H9 (cell line): ENCODE measurements around the gene SRA1. TPM values are rescaled to one million over a fixed set of nuclear protein-coding genes. Genes with fewer than 3 reads are reported as not detected.

Source experiments
- DNase-seq: peaks from one replicate; pipeline ENCODE4 v3.0.0-alpha.2; 2017
- H2AFZ ChIP-seq: one replicate; pipeline ENCODE4 v1.6.1; 2013; ENCODE audit warnings: mild to moderate bottlenecking, low read length, control low read depth, moderate library complexity
- H2AK5ac ChIP-seq: 2 replicates; pipeline ENCODE4 v1.6.1; 2013; ENCODE audit warnings: low read length, control low read depth, mixed read lengths; ENCODE audit not compliant: insufficient read length
- H2BK120ac ChIP-seq: one replicate; pipeline ENCODE4 v1.6.1; 2013; ENCODE audit warnings: low read depth, mild to moderate bottlenecking, low read length, control low read depth, inconsistent platforms; ENCODE audit not compliant: poor library complexity, severe bottlenecking
- H2BK12ac ChIP-seq: 2 replicates; pipeline ENCODE4 v1.6.1; 2013; ENCODE audit warnings: low read length, control low read depth, mixed read lengths, low read depth; ENCODE audit not compliant: insufficient read length
- H2BK15ac ChIP-seq: 2 replicates; pipeline ENCODE4 v1.6.1; 2013; ENCODE audit warnings: low read depth, low read length, control low read depth
- H2BK20ac ChIP-seq: one replicate; pipeline ENCODE4 v1.6.1; 2013; ENCODE audit warnings: low read depth, mild to moderate bottlenecking, low read length, control low read depth, inconsistent platforms; ENCODE audit not compliant: poor library complexity, severe bottlenecking
- H2BK5ac ChIP-seq: 2 replicates; pipeline ENCODE4 v1.6.1; 2013; ENCODE audit warnings: low read length, control low read depth, mixed read lengths; ENCODE audit not compliant: insufficient read length
- H3K14ac ChIP-seq: 2 replicates; pipeline ENCODE4 v1.6.1; 2013; ENCODE audit warnings: low read length, control low read depth; ENCODE audit not compliant: insufficient read depth
- H3K18ac ChIP-seq: 2 replicates; pipeline ENCODE4 v1.6.1; 2013; ENCODE audit warnings: low read depth, mild to moderate bottlenecking, mixed read lengths, low read length, control low read depth; ENCODE audit not compliant: insufficient read length
- H3K23ac ChIP-seq: 2 replicates; pipeline ENCODE4 v1.6.1; 2013; ENCODE audit warnings: low read length, control low read depth, mixed read lengths, low read depth; ENCODE audit not compliant: insufficient read length
- H3K23me2 ChIP-seq: 2 replicates; pipeline ENCODE4 v1.6.1; 2013; ENCODE audit warnings: low read depth, mild to moderate bottlenecking, mixed read lengths, low read length, control low read depth; ENCODE audit not compliant: insufficient read length, poor library complexity, severe bottlenecking
- H3K27ac ChIP-seq: 2 replicates; pipeline ENCODE4 v1.5.1; 2013; ENCODE audit warnings: low read length, control low read depth, mixed read lengths, low read depth; ENCODE audit not compliant: insufficient read length
- H3K27me3 ChIP-seq: 2 replicates; pipeline ENCODE4 v1.6.1; 2013; ENCODE audit warnings: low read length, control low read depth, inconsistent platforms; ENCODE audit not compliant: insufficient read depth
- H3K4ac ChIP-seq: 2 replicates; pipeline ENCODE4 v1.6.1; 2013; ENCODE audit warnings: low read depth, mild to moderate bottlenecking, control low read depth, inconsistent platforms, low read length, moderate library complexity
- H3K4me1 ChIP-seq: 2 replicates; pipeline ENCODE4 v1.6.1; 2013; ENCODE audit warnings: low read length, control low read depth, inconsistent platforms; ENCODE audit not compliant: insufficient read depth
- H3K4me2 ChIP-seq: 2 replicates; pipeline ENCODE4 v1.6.1; 2013; ENCODE audit warnings: low read length, control low read depth, mixed read lengths; ENCODE audit not compliant: insufficient read length, insufficient read depth
- H3K56ac ChIP-seq: 2 replicates; pipeline ENCODE4 v1.6.1; 2013; ENCODE audit warnings: low read depth, mild to moderate bottlenecking, mixed read lengths, low read length, control low read depth; ENCODE audit not compliant: insufficient read length
- H3K79me1 ChIP-seq: 2 replicates; pipeline ENCODE4 v1.6.1; 2013; ENCODE audit warnings: low read depth, mild to moderate bottlenecking, moderate library complexity, low read length, control low read depth, inconsistent platforms; ENCODE audit not compliant: insufficient read depth, poor library complexity, severe bottlenecking
- H3K79me2 ChIP-seq: 2 replicates; pipeline ENCODE4 v1.6.1; 2013; ENCODE audit warnings: low read length, control low read depth, inconsistent platforms; ENCODE audit not compliant: insufficient read depth
- H3K9ac ChIP-seq: 2 replicates; pipeline ENCODE4 v1.6.1; 2013; ENCODE audit warnings: low read length, control low read depth, mixed read lengths; ENCODE audit not compliant: insufficient read length; ENCODE audit errors: extremely low read depth
- H3K9me3 ChIP-seq: one replicate; pipeline ENCODE4 v1.6.1; 2013; ENCODE audit warnings: low read depth, low read length, inconsistent platforms; ENCODE audit not compliant: control insufficient read depth
- H3T11ph ChIP-seq: one replicate; pipeline ENCODE4 v1.6.1; 2013; ENCODE audit warnings: mild to moderate bottlenecking, low read length, control low read depth, inconsistent platforms
- H4K20me1 ChIP-seq: one replicate; pipeline ENCODE4 v1.6.1; 2013; ENCODE audit not compliant: control insufficient read depth, insufficient read length, insufficient read depth
- H4K5ac ChIP-seq: 2 replicates; pipeline ENCODE4 v1.6.1; 2013; ENCODE audit warnings: low read depth, mild to moderate bottlenecking, mixed read lengths, low read length, control low read depth; ENCODE audit not compliant: insufficient read length
- H4K8ac ChIP-seq: replicated peaks from 2 replicates; pipeline ENCODE4 v1.6.1; 2013; ENCODE audit warnings: low read length, control low read depth, mixed read lengths, low read depth; ENCODE audit not compliant: insufficient read length
- H4K91ac ChIP-seq: 2 replicates; pipeline ENCODE4 v1.6.1; 2013; ENCODE audit warnings: low read depth, mild to moderate bottlenecking, moderate library complexity, mixed read lengths, low read length, control low read depth; ENCODE audit not compliant: insufficient read length
- H3K27ac Mint-ChIP-seq, 3 experiments: 2 replicates in 2 of 3; 3 replicates in 1 of 3; pipeline ENCODE4 v1.8.0; 2020 to 2021; ENCODE audit warnings: mixed read lengths in 3 of 3, mild to moderate bottlenecking in 1 of 3, moderate library complexity in 1 of 3
- H3K27me3 Mint-ChIP-seq: 2 replicates; pipeline ENCODE4 v1.8.0; 2021; ENCODE audit warnings: low read depth, mild to moderate bottlenecking, moderate library complexity, mixed read lengths
- H3K36me3 Mint-ChIP-seq, 3 experiments: 2 replicates in 2 of 3; 3 replicates in 1 of 3; pipeline ENCODE4 v1.8.0; 2020 to 2021; ENCODE audit warnings: low read depth in 3 of 3, mixed read lengths in 3 of 3; ENCODE audit not compliant: insufficient read depth in 1 of 3
- H3K4me1 Mint-ChIP-seq, 2 experiments: 2 replicates each; pipeline ENCODE4 v1.8.0; 2020; ENCODE audit warnings: mixed read lengths in 2 of 2
- H3K4me3 Mint-ChIP-seq, 2 experiments: 2 replicates in 1 of 2; 3 replicates in 1 of 2; pipeline ENCODE4 v1.8.0; 2020 to 2021; ENCODE audit warnings: mild to moderate bottlenecking in 2 of 2, mixed read lengths in 2 of 2, moderate library complexity in 1 of 2
- H3K9me3 Mint-ChIP-seq, 2 experiments: 2 replicates in 1 of 2; 3 replicates in 1 of 2; pipeline ENCODE4 v1.8.0; 2020; ENCODE audit warnings: mild to moderate bottlenecking in 2 of 2, mixed read lengths in 2 of 2, moderate library complexity in 1 of 2
- WGBS: extraction: QIAGEN DNeasy Blood & Tissue Kit; methylation state at CpG from one replicate; pipeline ENCODE4 v1.1.7; 2013; ENCODE audit warnings: missing lambda C conversion rate, low lambda C conversion rate, mixed read lengths; ENCODE audit not compliant: insufficient read length; ENCODE audit errors: extremely low coverage; 5-methylcytosine and 5-hydroxymethylcytosine counted together
- total RNA-seq: library from RNA; stranded (reverse); gene quantifications from 2 replicates; pipeline ENCODE4 v1.2.1, GENCODE V29; 2021
- TF ChIP-seq, protein P1 (sequence below): fragments of 200-600 bp; sonication (generic); conservative IDR thresholded peaks from 3 replicates; pipeline ENCODE4 v1.8.0; 2021; ENCODE audit warnings: antibody characterized with exemption, mild to moderate bottlenecking

Gene SRA1
- total RNA-seq, 1 experiment from 2014 or later: 49.3 TPM

DNA sequence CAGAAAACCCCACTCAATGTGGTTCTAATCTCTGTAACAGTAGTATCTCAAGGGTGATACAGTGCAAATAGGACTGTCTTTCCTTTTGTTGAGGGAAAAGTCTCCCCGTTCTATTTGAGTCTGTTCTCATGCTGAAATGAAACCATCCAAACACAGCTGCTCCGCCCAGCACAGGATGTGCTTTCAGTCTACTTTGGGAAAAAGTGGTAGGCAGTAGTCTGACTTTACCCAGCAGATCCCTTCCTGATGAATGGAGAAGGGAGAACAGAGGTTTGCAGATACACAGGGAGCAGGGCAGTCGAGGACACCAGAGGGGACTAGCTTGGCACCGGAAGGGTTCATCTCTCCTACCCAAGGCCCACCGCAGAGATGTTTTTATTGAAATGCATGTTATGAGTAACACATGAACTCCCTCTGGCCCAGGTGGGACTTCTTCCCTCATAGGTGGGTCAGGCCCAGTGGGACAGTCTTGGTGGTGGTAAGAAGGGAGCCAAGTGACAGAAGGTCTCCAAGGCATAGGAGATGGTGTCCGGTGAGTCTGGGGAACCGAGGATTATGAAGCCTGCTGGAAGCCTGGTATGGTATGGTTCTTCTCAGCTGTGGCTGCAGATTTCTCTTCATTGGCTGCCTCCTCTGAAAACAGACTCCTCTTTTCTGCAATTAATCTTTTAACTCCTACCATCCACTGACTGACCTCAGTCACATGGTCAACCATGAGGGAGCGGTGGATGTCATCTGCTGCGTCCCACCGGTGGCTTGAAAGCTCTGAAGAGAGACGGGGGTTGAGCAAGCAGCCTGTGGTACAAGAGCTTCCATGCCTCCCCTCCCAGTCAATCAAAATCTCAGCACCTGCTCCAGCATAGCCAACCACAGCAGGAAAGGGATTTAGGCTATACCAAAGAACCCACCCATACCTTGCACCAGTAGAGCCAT, 6.9 kb downstream of the SRA1 start:
- no peaks in the 10 kb centered on the region for H3K79me1 ChIP-seq
- DNase-seq: no peak
- H2AFZ ChIP-seq: no peak overlapping the region
- H3K9me3 ChIP-seq: no peaks in the 10 kb centered on the region
- no peaks in the 10 kb centered on the region; the same call in 1 of the 2 replicates for H3K79me2 ChIP-seq
- no peak overlapping the region for H3K9ac ChIP-seq
- Mint-ChIP-seq H3K4me1 (peaks cover 28 to 31% of the 10 kb centered on the region in 2 experiments), H3K4me3 (no peak overlapping the region), H3K9me3 (no peaks in the 10 kb centered on the region), H3K27me3 (no peaks in the 10 kb centered on the region), H3K36me3 (peaks cover 14 to 65% (median 43%) of the 10 kb centered on the region in 3 experiments; a peak in 6 of 7 replicates), H3K27ac (no peak overlapping the region; a peak in 2 of 7 replicates)
- TF ChIP-seq, protein P1, sequence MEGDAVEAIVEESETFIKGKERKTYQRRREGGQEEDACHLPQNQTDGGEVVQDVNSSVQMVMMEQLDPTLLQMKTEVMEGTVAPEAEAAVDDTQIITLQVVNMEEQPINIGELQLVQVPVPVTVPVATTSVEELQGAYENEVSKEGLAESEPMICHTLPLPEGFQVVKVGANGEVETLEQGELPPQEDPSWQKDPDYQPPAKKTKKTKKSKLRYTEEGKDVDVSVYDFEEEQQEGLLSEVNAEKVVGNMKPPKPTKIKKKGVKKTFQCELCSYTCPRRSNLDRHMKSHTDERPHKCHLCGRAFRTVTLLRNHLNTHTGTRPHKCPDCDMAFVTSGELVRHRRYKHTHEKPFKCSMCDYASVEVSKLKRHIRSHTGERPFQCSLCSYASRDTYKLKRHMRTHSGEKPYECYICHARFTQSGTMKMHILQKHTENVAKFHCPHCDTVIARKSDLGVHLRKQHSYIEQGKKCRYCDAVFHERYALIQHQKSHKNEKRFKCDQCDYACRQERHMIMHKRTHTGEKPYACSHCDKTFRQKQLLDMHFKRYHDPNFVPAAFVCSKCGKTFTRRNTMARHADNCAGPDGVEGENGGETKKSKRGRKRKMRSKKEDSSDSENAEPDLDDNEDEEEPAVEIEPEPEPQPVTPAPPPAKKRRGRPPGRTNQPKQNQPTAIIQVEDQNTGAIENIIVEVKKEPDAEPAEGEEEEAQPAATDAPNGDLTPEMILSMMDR: no peak
- H2BK20ac ChIP-seq: no peak overlapping the region
- peaks cover 7% of the 10 kb centered on the region for H3K23me2 ChIP-seq
- no peak overlapping the region for H3K4me2 ChIP-seq
- no peaks in the 10 kb centered on the region for H3K27me3 ChIP-seq
- H3T11ph ChIP-seq: no peak overlapping the region
- no peak overlapping the region for H2AK5ac ChIP-seq
- no peak overlapping the region for H3K18ac ChIP-seq
- no peak overlapping the region for H3K4ac ChIP-seq
- H2BK120ac ChIP-seq: no peak overlapping the region
- WGBS: no CpG with 5 or more reads among the region's 11 CpGs
- H3K4me1 ChIP-seq: 0 out of 2 replicates have a peak, but pooled peaks cover 7% of the 10 kb centered on the region
- no peak overlapping the region for H4K5ac ChIP-seq
- no peak overlapping the region for H3K56ac ChIP-seq
- H4K91ac ChIP-seq: no peak overlapping the region
- H3K23ac ChIP-seq: no peak overlapping the region
- H2BK12ac ChIP-seq: no peak overlapping the region
- no peak overlapping the region for H3K14ac ChIP-seq
- no peak overlapping the region for H2BK15ac ChIP-seq
- no peak overlapping the region for H2BK5ac ChIP-seq
- no peak overlapping the region for H4K8ac ChIP-seq
- H3K27ac ChIP-seq: no peak overlapping the region
- H4K20me1 ChIP-seq: no peaks in the 10 kb centered on the region
